GM18861 (cell line): ENCODE results near the gene NALF2.

ENCODE experiments used
- ATAC-seq: cut with Tn5 transposase; IDR thresholded peaks from one replicate; pipeline ENCODE4 v1.9.1; 2021; ENCODE audit not compliant: unreplicated experiment

NALF2 gene

GRCh38 chrX:69503782-69504625, at the start of gene NALF2:
Gene NALF2, plus strand, starts transcription at chrX:69504326. Its CDS starts 957 bp downstream, at chrX:69505283.
- no peak for ATAC-seq

GRCh38 chrX:69457756-69458155, 46.4 kb upstream of the NALF2 start:
- ATAC-seq: no peak

GRCh38 chrX:69466546-69466945, 37.6 kb upstream of the NALF2 start:
- no peak for ATAC-seq

GRCh38 chrX:69469975-69470374, 34.2 kb upstream of the NALF2 start:
- ATAC-seq: no peak

GRCh38 chrX:69489625-69490024, 14.5 kb upstream of the NALF2 start:
- no peak for ATAC-seq

GRCh38 chrX:69493193-69493592, 10.9 kb upstream of the NALF2 start:
- no peak for ATAC-seq

- ATAC-seq: no peak
Observed at GRCh38 chrX:69493766-69494165, 10.4 kb upstream of the NALF2 start.

GRCh38 chrX:69496183-69496582, 7.9 kb upstream of the NALF2 start:
- no peak for ATAC-seq

GRCh38 chrX:69501429-69501828, 2.7 kb upstream of the NALF2 start:
- no peak for ATAC-seq

- no peak for ATAC-seq
Observed at GRCh38 chrX:69503228-69503781, 821 bp upstream of the NALF2 start.

- ATAC-seq: no peak
Observed at GRCh38 chrX:69504626-69505612, 793 bp downstream of the NALF2 start.

- ATAC-seq: no peak
Observed at GRCh38 chrX:69505772-69506616, 1.9 kb downstream of the NALF2 start.

GRCh38 chrX:69506617-69507499, 2.7 kb downstream of the NALF2 start:
- ATAC-seq: no peak

GRCh38 chrX:69507500-69507789, 3.3 kb downstream of the NALF2 start:
- ATAC-seq: no peak

- no peak for ATAC-seq
Observed at GRCh38 chrX:69508610-69509009, 4.5 kb downstream of the NALF2 start.

- ATAC-seq: no peak
Observed at GRCh38 chrX:69510137-69510715, 6.1 kb downstream of the NALF2 start.

- ATAC-seq: no peak
Observed at GRCh38 chrX:69510914-69511513, 6.9 kb downstream of the NALF2 start.

GRCh38 chrX:69522052-69522451, 17.9 kb downstream of the NALF2 start:
- ATAC-seq: no peak

GRCh38 chrX:69523314-69523713, 19.2 kb downstream of the NALF2 start:
- no peak for ATAC-seq
